ENCODE results near the gene VANGL2. TPM values are rescaled to one million over a fixed set of nuclear protein-coding genes. Genes with fewer than 3 reads are reported as not detected.

Gene VANGL2
- total and polyA plus RNA-seq, 8 donors, result 0.45 to 7.4 (median 2.8) TPM

DNA sequence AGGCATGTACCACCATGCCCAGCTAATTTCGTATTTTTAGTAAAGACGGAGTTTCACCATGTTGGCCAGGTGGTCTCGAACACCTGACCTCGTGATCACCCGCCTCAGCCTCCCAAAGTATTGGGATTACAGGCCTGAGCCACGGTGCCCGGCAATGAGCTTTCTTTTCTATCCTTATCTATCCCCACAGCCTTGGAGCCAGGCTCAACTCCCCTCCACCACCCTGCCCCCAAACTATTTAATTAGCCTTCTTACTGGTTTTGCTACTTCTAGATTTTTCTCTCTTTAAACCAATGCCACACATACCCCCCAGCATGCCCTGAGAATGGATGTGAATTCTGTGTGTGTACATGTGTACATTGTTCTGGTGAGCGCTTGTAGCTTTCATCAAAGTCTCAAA, 5.7 kb upstream of the VANGL2 start:
- TF ChIP-seq, protein P1, sequence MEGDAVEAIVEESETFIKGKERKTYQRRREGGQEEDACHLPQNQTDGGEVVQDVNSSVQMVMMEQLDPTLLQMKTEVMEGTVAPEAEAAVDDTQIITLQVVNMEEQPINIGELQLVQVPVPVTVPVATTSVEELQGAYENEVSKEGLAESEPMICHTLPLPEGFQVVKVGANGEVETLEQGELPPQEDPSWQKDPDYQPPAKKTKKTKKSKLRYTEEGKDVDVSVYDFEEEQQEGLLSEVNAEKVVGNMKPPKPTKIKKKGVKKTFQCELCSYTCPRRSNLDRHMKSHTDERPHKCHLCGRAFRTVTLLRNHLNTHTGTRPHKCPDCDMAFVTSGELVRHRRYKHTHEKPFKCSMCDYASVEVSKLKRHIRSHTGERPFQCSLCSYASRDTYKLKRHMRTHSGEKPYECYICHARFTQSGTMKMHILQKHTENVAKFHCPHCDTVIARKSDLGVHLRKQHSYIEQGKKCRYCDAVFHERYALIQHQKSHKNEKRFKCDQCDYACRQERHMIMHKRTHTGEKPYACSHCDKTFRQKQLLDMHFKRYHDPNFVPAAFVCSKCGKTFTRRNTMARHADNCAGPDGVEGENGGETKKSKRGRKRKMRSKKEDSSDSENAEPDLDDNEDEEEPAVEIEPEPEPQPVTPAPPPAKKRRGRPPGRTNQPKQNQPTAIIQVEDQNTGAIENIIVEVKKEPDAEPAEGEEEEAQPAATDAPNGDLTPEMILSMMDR (IDR thresholded peaks at IDR 0.05), result no peak
- no peak for TF ChIP-seq POLR2AphosphoS5 (IDR thresholded peaks at IDR 0.05)
- no peak for TF ChIP-seq EP300 (IDR thresholded peaks at IDR 0.05)
- TF ChIP-seq POLR2A (IDR thresholded peaks at IDR 0.05), result no peak
- Histone ChIP-seq H3K9me3 (no peaks in the 10 kb centered on the region), H3K27me3 (no peaks in the 10 kb centered on the region), H3K4me3 (no peak overlapping the region), H3K27ac (no peak overlapping the region), H3K4me1 (peaks cover 0 to 3% (median under 1%) of the 10 kb centered on the region in 4 donors), H3K36me3 (no peaks in the 10 kb centered on the region)
- intact Hi-C loops (cut with DNase I; ENCODE audit: low total_unique reads), result no loop called here
- no peak for DNase-seq
- WGBS, 5 donors, result 88 to 94% (median 92%) methylated on average over 8 of the region's 8 CpGs

DNA sequence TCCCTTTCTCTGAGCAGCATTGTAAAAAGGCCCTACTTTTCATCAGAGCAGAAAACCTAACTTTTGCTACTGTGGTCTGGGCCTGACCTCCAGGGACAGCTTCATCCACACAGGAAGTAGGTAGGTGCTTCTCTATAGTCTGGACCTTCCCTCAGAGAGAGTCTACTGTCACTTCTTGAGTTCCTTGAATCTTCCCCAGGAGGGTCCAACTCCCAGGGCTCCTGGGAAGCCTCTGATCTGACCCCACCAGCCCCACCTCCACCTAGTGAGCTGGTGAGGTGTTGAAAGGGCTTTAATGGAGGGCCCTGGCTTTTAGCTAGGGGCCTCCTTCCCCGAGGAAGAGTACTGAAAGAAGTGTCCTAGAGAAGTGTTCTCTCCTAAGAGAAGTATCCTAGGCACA, 2.7 kb upstream of the VANGL2 start:
- WGBS, 5 donors, result 65 to 85% (median 75%) methylated on average over 1 of the region's 1 CpG
- peaks cover 9 to 31% (median 26%) of the 10 kb centered on the region in 4 donors for H3K4me1 ChIP-seq
- no peak for DNase-seq
- H3K9me3 ChIP-seq, result no peaks in the 10 kb centered on the region
- H3K27ac ChIP-seq, result no peak overlapping the region
- no peaks in the 10 kb centered on the region for H3K36me3 ChIP-seq
- H3K4me3 ChIP-seq, result no peak overlapping the region
- peaks cover 0 to 19% (median 7%) of the 10 kb centered on the region in 3 donors for H3K27me3 ChIP-seq
- intact Hi-C loops (cut with DNase I; ENCODE audit: low total_unique reads), result no loop called here
- no peak for TF ChIP-seq POLR2AphosphoS5 (IDR thresholded peaks at IDR 0.05)
- TF ChIP-seq EP300 (IDR thresholded peaks at IDR 0.05), result no peak
- no peak for TF ChIP-seq POLR2A (IDR thresholded peaks at IDR 0.05)
- TF ChIP-seq, protein P1 (IDR thresholded peaks at IDR 0.05), result no peak

DNA sequence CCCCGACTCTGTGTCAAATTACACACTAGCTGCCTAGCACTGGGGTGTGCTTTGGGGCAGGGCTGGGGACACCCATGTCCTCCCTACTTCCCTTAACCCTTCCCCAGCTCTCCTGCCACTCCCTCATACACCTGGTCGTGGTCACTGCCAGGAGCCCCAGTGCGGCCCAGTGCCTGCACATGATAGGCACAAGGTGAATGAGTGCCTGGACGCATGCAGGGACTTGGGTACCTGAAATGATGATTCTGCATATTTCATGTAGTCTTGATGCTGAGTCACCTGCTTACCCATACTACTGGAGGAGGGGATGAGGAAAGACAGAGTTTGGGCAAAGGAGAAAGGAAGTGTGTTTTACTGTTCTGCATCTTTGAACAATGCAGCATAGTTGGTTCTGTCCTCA, 1.5 kb upstream of the VANGL2 start:
- Histone ChIP-seq H3K27me3 (peaks cover 0 to 19% (median 7%) of the 10 kb centered on the region in 3 donors), H3K4me1 (peaks cover 9 to 32% (median 28%) of the 10 kb centered on the region in 4 donors), H3K4me3 (no peak overlapping the region), H3K9me3 (no peaks in the 10 kb centered on the region), H3K36me3 (no peaks in the 10 kb centered on the region), H3K27ac (no peak overlapping the region)
- no peak for DNase-seq
- intact Hi-C loops (cut with DNase I; ENCODE audit: low total_unique reads), result no loop called here
- 68 to 85% (median 79%) methylated on average over 4 of the region's 4 CpGs for whole genome bisulfite sequencing, 5 donors
- no peak for TF ChIP-seq POLR2AphosphoS5 (IDR thresholded peaks at IDR 0.05)
- no peak for TF ChIP-seq EP300 (IDR thresholded peaks at IDR 0.05)
- TF ChIP-seq, protein P1 (IDR thresholded peaks at IDR 0.05), result no peak
- TF ChIP-seq POLR2A (IDR thresholded peaks at IDR 0.05), result no peak

DNA sequence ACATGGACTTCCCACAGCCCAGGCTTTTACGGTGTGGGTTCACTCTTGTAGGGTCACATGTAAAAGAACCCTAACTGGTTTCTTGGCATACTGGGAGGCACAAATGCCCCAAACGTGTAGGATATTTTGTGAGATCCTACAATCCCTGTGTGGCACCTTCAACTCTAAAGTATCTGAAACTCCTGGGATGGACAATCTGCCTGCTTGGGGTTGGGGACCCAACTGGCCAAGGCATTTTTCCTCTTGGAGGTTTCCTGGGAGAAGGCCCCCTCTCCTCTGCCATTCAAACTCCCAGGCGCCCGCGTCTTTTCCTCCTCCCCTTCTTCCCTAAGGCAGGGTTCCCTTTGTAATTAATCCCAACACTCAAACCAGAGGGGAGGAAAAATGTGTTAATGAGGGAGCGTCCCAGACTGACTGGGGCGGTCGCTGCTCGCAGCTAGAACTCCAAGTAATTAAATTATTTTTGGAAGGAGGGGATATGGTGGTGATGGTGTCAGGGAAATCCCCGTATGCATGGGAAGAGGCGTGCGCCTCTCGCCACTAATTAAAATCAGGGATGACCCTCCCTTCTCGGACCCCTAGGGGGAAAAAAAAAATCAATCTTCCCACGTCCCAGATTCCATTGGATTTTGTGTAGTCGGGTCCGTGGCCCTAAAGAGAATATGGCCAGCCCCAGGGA, 681 bp upstream of the VANGL2 start:
- no peak for DNase-seq
- intact Hi-C loops (cut with DNase I; ENCODE audit: low total_unique reads), result no loop called here
- peaks cover 9 to 32% (median 28%) of the 10 kb centered on the region in 4 donors for H3K4me1 ChIP-seq
- no peaks in the 10 kb centered on the region for H3K9me3 ChIP-seq
- H3K36me3 ChIP-seq, result no peaks in the 10 kb centered on the region
- 46 to 62% (median 49%) methylated on average over 17 of the region's 17 CpGs for WGBS, 5 donors
- peaks cover 0 to 19% (median 7%) of the 10 kb centered on the region in 3 donors for H3K27me3 ChIP-seq
- peak overlapping the region in 4 of 5 donors; percentile 49 to 80 (median 62) for H3K27ac ChIP-seq
- TF ChIP-seq POLR2AphosphoS5 (IDR thresholded peaks at IDR 0.05) (no peak), EP300 (IDR thresholded peaks at IDR 0.05) (no peak), POLR2A (IDR thresholded peaks at IDR 0.05) (no peak)
- TF ChIP-seq, protein P1 (IDR thresholded peaks at IDR 0.05), result no peak
- H3K4me3 ChIP-seq, result peak overlapping the region; percentile 72 to 86 (median 80)
